ENCODE results near the gene LMO7.
"Not testable (repeated sequence)": the region's sequence is repeated elsewhere in the genome, so short reads cannot be mapped to it uniquely, and the experiment has no call there.

The LMO7 gene

DNA sequence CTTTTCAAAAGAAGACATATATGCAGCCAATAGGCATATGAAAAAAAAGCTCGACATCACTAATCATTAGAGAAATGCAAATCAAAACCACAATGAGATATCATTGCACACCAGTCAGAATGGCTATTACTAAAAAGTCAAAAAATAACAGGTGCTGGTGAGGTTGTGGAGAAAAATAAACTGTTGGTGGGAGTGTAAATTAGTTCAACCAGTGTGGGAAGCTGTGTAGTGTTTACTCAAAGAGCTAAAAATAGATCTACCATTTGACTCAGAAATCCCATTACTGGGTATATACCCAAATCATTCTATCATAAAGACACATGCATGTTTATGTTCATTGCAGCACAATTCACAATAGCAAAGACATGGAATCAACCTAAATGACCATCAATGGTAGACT lies 106.9 kb downstream of the LMO7 start:
- not testable (repeated sequence) for DNase-seq (ENCODE audit: low read depth in 2 of 2)

DNA sequence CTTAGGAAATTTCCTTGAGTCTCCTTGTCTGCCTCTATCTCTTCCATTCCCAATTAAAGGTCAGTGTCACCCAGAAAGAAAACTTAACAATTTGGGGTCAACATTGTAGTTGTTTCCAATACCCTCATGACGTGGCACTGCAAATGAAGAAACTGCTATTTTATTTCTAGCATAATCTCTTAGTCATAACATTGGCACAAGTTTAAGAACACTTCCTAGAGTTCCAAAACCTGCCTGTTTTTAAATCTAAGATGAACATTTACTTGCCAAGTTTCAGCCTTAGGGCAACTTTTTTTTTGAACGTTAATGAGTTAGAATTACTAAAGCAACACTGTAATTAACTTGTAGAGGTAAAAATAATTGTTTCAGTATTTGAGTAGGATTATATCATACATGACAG lies 108.0 kb downstream of the LMO7 start:
- no peak for DNase-seq (ENCODE audit: low read depth in 2 of 2)

DNA sequence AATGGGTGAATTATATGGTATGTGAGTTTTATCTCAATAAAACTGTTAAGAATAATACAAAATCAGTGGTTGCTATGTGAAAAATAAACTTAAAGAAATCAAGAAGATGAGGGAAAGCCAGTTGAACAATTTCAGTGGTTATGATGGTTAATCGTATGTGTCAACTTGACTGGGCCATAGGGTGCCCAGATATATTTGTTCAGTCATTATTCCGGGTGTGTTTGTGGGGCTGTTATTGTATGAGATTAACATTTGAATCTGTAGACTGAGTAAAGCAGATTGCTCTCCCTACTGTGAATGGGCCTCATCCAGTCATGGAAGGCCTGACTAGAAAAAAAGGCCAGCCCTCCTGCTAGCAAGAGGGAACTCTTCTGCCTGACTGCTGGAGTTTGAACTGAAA lies 109.3 kb downstream of the LMO7 start:
- DNase-seq (ENCODE audit: low read depth in 2 of 2) = no peak

DNA sequence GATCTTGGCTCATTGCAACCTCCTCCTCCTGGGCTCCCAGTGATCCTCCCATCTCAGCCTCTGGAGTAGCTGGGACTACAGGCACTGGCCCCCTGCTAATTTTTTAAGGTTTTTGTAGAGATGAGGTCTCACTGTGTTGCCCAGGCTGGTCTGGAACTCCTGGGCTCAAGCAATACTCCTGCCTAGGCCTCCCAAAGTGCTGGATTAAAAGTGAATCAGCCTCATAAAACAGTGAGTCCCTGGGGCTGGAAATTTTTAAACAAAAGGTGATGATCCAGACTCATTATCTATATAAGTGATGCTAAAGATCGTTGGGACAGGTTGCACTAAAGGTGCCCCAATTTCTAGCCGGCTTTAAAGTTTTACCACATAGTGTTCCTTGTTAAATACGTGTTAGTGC lies 112.7 kb downstream of the LMO7 start:
- DNase-seq (ENCODE audit: low read depth in 2 of 2) = no peak

DNA sequence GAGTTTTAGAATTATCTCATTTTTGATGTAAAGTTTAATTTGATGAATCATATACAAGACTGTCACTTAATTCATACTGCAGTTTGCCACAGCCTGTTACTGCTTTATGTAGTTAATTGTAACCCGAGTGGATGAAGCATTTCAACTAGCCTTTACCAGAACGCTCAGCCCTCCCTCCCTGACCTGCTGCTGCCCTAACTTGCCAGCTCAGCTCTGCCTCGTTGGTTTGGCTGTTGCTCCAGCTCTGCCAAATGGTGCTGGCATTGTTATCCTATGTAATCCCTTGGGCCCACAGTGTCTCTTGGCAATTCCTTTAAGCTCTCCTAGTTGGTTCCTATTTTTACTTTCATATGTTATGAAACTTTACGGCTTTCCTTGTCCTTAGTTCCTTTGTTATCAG lies 113.3 kb downstream of the LMO7 start:
- no peak for DNase-seq (ENCODE audit: low read depth in 2 of 2)

DNA sequence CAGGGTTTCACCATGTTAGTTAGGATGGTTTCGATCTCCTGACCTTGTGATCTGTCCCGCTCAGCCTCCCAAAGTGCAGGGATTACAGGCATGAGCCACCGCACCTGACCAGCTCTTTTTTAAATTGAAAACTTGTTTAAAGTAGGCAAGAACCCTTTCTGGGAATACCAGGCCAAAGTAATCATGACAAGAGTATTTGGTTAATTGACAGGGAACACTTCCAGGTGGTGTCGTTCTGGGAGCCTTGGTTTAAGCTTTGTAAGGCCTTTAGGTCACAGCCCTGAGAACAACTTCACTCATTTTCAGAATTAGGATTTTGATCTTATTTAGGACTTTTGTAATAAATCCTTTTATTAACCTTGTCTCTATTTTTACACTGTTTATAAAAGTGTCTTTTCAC lies 115.2 kb downstream of the LMO7 start:
- no peak for DNase-seq (ENCODE audit: low read depth in 2 of 2)

DNA sequence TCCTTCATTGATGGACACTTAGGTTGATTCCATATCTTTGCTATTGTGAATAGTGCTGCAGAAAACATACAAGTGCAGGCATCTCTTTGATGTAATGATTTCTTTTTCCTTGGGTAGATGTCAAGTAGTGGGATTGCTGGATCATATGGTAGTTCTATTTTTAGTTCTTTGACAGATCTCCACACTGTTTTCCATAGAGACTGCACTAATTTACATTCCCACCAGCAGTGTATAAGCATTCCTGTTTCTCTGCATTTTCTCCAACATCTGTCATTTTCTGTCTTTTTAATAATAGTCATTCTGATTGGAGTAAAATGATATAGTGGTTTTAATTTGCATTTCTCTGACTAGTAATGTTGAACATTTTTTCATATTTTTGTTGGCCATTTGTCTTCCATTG lies 116.7 kb downstream of the LMO7 start:
- no peak for DNase-seq (ENCODE audit: low read depth in 2 of 2)

DNA sequence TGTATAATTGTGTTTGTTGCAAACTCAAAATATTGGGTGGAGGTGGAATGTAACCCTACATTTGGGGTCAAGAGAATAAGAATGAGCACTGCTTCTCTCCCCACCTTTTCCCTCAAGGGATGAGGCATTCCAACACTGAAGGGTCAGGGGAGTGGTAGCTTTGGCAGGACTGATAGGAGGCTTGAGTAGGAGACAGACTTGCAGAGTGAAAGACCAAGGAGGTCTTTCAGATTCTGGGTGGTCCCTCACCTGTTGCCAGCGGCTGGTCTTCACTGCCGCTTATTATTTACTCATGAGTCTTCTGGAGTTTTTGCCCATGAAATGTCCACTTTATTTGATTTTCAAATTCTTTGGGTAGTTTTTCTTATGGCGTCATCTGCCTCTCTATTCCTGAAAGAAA lies 118.8 kb downstream of the LMO7 start:
- DNase-seq (ENCODE audit: low read depth in 2 of 2) = no peak

DNA sequence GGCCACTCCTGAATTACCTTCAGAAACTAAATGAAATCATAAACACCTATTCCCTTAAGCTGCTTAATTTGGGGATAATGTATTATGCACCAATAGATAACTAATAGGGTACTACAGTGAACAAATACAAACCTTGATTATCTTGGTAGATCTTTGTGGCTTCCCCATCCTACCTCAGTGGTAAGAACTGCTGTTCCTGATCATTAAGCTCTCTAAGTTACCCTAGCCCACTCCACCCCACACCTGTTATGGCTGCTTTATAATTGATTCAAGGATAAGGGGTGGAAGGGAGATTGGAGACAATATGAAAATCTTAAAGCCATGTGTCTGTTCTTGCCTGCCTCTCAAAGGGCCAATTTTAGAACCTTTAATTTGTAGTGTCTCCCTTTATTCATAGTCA lies 121.2 kb downstream of the LMO7 start:
- DNase-seq (ENCODE audit: low read depth in 2 of 2) = no peak

DNA sequence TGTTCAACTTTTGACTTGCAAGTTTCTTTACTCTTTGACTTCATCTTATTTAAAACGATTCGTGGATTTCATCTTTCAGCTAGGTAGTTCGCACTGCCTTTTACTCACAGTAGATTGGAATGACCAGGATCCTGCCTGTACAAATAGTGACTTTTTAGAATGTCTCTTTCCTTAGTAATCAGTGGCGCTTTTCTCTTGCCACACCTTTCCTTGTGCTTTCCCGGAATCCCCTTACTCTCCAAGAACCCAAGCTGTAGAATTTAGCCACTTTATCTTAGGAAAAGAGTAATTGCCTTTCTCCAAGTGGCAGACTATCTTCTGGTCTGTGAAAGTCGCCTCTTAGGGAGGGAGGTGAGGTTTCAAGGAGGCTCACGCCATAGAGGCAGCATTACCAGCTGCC lies 123.4 kb downstream of the LMO7 start:
- no peak for DNase-seq (ENCODE audit: low read depth in 2 of 2)

DNA sequence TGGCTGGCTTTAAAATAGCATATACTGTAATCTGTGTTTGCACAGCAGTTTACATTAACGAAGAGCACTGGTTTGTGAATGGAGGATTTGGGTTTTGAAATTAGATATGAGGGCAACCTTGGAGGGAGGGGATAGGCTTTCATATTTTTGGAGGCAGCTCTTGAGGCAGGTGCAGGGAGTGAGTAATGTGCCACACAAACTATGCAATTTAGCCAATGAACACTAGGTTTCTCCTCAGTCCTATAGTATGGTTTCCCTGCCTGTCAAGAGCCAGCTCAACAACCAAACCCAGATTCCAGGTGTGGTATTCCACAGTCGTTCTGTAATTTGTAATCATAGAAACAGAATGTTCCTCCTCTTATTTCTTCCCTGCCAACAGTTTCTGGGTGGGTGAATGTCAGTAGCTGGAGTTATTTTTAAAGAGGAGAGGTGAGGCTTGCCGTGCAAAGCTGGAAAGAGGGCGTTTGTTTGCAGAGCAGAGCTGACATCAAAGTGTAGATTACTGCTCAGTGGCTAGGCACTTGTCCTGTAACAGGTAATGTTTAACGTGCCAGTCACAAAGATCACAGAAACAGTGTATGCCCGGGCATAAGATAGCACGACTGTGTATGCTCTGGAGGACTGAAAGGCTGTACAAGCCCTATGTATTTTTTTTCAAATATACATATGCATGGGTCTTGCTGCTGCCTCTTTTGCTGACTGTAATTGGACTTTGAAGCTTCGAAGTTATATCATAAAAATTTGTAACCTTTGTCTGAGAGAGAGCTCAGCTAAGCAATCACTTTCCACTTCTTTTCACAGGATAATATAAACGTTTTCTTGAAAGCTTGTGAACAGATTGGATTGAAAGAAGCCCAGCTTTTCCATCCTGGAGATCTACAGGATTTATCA lies 124.2 kb downstream of the LMO7 start:
- DNase-seq (ENCODE audit: low read depth in 2 of 2) = no peak

DNA sequence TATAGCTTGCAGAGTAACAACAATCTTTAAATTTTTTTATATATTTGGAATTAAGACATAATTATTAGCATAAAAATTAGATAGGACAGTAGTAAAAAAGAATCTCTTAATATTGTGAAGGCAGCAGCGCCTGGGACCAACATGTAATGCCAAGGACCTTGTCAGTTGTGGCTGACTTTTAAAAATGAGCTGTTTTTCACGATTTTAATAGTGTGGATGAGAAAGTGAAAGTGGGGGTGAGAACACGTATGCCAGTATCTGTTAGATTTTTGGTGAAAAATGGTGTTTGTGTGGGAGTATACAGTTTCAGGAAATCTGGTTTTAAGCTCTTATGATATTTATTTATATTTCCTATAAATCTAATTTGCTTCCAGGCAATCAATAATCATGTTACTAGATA lies 125.2 kb downstream of the LMO7 start:
- DNase-seq (ENCODE audit: low read depth in 2 of 2) = no peak

DNA sequence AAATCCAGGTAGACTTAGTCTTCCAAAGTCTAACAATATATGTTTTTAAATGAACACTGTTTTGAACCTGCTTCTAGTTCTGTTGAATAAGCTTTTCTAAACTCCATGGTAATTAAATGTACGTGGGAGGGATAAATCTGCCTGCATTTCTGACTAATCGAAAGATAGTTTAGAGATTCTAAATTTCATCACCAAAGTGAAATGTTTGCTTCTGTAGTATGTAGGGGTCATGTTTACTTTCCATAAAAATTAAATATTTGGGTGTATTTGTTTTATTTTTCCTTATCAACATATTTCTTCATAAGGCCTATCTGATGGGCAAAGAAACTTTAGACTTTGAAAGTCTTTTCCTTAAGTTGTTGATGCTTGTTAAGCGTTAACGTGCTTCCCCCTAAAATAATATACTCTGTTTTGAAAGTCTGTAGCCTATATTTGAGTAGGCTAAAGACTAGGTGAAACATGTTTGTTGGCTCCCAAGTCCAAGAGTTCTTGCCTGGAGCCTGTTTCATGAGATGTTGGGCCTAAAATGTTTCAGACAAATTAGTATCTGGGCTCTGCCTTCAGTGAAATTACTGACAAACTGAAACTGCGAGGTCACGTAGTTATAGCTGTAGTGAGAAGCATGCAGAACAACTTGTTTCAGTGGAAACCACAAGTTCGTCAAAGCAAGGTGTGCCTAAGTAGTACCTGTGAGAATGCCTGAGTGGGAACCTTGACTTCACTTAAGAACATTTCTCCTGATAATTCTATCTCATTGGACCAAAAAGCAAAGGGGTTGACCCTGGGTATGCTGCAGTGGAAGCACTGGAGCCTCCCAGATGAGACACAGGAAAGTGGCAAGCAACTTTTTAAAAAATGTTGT lies 126.2 kb downstream of the LMO7 start:
- DNase-seq (ENCODE audit: low read depth in 2 of 2) = no peak

DNA sequence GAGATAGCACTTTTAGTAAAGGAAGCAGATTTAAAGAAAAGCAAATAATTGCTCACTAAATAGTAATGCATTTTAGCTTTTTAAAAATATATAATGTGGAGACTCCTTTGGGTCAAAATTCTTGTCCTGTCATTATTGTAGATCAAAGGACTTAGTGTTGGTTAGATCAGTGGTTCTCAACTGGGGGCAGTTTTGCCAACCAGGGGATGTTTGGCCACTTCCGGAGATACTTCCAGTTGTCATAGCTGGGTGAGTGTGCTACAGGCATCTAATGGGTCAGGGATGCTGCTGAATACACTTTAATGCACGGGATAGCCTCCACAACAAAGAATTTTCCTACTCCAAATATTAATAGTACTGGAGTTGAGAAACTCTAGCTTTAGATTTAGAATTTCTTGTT lies 126.8 kb downstream of the LMO7 start:
- no peak for DNase-seq (ENCODE audit: low read depth in 2 of 2)

DNA sequence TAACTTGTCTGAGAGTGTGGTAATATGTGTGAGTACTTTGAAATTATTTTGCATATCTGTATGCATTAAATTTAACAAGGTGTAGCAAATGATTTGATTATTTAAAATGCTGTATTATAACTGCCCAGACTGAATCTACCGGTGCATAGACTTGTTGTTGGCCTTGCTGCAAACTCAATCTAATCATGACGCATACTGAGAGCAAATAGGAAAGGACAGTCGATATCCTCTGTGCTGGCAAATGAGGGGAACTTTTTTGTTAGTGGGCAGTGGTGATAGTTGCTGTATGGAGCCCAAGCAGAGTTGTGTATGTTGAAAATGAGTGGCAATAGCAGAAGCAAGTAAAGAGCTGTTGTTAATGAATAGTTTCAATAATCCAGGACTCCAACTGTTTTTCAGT lies 127.4 kb downstream of the LMO7 start:
- DNase-seq (ENCODE audit: low read depth in 2 of 2) = no peak

DNA sequence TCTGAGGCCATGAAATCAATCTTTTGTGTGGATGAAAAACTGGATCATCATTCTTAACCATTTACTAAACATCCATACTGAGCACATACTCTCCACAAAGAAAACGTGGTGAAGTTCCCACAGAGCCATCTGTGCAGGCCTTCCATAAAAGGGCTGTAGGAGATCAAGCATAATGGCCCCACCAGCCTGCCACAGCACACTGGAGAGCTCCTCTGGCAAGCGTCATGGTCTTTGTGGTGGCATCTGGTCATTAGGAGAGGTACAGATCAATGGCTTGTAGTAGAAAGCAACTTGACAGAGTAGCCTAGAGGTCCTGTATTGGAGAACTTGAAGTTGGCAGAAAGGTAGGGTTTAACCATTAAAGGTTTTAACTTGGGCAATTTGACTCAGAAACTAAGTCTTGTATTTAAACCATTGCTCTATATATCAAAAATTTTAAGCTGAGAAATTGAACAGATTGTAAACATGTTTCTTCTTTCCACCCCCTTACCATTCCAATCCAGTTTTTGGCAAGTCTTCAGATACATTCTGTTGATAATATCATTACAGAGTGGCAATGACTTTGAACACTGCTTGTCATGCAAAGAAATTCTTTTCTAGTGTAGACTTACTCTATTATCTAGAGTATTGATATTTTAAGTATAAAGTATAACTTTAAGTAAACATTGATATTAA lies 128.3 kb downstream of the LMO7 start:
- DNase-seq (ENCODE audit: low read depth in 2 of 2) = no peak

DNA sequence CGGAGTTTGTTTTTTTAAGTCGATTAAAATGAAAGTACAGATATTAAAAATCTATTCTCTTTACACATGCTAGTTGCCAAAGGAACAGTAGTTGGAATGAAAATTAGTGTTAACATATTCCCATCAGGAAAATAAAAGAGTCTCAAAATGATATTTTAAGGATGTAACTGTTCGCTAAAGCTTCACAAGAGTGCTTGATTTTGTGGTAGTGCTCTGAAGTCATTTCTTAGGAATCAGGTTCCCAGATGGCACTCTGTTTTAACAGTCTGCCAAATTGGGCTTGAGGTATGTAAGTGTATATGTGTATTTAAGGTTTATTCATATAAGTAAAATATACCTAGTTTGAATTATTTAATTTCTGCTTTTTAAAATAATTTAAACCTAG lies 128.8 kb downstream of the LMO7 start:
- no peak for DNase-seq (ENCODE audit: low read depth in 2 of 2)

DNA sequence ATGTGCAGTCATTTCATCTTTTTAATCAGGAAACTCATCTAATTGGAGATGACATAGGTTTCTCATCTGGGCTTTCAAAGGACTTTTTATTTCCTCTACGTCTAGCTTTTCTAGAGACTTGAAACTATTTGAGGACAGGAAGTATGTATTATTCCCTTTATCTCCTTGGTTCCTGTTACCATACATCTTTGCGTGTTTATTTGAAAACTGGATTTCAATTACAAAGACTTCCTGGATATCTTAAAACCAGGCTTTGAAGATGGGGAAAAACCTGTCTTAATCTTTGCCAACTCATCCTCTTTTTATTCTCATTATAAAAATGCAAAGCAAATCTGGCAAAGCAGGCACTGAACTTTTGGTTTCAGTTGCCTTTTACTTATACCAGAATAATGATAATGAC lies 130.5 kb downstream of the LMO7 start:
- no peak for DNase-seq (ENCODE audit: low read depth in 2 of 2)

DNA sequence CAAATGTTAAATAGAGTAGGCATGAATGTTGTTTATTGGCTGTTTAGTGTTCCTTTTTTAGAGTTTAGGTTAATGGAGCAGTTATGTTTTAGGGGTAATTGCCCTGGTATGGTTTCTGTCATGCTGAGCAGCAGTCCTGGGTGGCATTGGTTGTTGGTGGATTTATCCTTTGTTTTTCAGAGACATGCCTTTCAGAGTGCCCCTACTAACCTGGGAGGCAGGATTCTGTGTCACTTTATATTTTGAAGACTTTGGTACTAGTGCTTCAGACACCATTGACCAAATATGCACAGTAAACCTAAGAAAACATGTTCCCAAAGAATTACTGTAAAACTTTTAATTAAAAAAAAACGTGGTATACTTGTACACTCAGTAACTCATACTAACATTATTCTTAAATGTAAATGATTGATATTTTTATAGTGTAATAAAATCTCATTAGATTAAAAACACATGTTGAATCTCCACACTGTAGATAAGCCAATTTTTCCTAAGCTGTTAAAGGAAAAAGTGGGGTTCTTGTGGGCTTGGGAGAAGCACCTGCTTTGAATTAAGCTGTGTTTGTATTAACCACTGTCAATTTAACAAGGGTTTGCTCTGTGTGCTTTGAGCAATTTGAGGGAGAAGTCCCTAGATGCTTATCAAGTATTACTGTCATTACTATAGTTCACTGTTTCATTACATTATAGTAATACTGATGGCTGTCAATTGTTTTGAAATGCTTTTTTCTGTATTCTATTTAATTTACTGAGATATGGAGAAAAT lies 133.2 kb downstream of the LMO7 start:
- no peak for DNase-seq (ENCODE audit: low read depth in 2 of 2)

DNA sequence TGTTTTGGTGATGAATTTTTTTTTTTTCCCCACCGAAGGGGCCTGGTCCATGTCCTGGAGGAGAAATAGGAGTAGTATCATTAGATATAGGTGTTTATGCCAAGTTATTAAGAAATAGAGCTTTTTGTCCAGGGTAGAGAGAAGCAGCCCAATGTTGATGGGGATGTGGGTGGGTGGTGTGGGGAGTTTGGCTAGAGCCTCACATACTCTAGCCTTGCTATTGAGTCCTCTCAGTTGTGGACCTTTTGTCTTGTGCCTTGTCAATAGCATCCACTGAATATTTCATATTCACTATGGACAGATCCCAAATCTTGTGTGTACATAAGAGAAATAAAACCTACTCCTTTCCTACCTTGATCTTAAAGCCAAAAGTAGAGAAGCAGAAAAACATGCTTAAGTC lies 134.0 kb downstream of the LMO7 start:
- DNase-seq (ENCODE audit: low read depth in 2 of 2) = no peak

DNA sequence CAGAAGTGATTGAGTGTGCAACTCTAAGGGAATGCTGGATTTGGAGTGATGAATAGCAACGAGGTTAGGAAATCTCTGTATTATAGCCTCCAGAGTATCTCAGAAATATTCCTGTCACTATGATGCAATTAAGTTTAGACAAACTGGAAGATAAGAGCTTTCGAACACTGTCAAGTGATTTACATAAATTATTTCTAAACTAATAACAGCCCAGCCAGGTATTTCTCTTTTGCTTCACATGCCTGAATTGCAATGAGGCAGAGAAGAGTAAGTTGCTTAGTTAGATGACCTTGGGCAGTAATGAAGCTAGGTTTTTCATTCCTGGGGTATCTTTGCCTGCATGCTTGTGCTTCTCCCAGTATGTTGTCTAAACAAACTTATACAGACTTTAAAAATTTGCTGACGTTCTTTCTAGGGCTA lies 134.5 kb downstream of the LMO7 start:
- no peak for DNase-seq (ENCODE audit: low read depth in 2 of 2)

DNA sequence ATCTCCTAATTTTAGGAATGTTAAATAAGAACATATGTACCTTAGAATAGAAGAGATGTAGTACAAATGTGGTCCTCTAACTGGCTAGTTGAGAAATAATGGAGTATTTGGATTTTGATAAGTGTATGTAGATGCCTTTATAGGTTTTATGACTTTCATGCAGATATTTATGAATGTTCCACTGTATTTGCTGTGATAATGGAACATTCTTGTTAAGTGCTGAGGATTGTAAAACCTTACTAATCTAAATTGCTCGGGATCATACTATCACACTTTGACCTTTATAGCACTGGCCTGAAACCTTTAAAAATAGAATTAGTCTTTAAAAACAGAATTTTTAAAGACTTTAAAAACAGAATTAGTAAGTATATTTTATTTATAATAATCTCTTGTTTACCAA lies 135.1 kb downstream of the LMO7 start:
- DNase-seq (ENCODE audit: low read depth in 2 of 2) = no peak
